Right renal cortex interstitium (tissue), 3 donors: ENCODE measurements around the gene PET100. TPM values are rescaled to one million over a fixed set of nuclear protein-coding genes. Genes with fewer than 3 reads are reported as not detected.
"Not testable (repeated sequence)": the region's sequence is repeated elsewhere in the genome, so short reads cannot be mapped to it uniquely, and the experiment has no call there.

Experiments
- DNase-seq, 3 donors: peaks; one replicate each; pipeline ENCODE4 v3.0.0-alpha.2; 2013; ENCODE audit warnings: low read depth in 3 of 3, low spot score in 2 of 3
- polyA plus RNA-seq, 3 donors: library from polyadenylated mRNA; unstranded; fragments of 120-200 nt; gene quantifications; one replicate each; pipeline ENCODE4 v1.2.1, GENCODE V29; 2013; ENCODE audit not compliant: insufficient read length in 3 of 3

Gene PET100
- polyA plus RNA-seq, 3 donors: 114 to 139 (median 125) TPM

DNA sequence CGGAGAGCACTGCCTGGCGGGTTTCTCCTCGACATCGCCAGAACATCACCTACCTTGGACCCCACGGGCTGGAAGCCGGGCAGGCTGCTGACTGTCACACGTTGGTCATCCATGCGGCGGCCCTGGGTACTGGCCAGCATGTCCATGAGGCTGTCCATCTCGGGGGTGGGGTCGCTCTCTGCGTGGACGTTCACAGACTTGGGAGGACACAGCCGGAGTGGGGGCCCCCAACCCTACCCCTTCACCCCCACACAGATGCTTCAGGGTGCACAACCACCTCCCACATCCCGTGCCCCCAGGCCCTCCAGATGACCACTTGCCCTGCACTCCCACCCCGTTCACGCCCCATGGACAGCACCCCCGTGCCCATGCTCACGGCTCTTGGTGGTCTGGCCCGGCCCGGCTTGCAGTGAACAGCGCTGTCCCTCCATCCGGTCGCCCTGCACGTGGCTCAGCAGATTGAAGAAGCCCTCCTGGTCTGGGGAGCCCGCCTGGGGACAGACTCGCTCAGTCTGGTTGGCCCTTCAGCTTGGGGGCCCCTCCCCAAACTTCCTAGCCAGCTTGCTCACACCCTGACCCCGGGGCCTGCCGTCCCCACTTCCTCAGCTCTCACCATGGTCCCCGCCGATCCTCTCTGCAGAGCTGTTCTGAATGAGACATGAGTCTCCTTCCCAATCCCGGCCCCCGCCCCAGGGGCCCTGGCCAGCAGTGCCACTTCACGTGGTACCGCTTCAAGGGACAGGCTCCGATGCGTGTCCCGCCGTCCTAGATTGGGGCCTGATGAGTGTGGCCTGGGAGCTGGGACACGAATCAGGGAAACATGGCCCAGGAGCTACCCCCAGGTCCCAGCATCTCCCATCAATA, 3.0 kb downstream of the PET100 start:
- no peak for DNase-seq

GRCh38 chr19:7633698-7634097, 4.1 kb downstream of the PET100 start, which contains the start of gene PCP2:
TSS of gene PCP2 (minus strand) at chr19:7633719. CDS start at chr19:7633457, 262 bp downstream.
- DNase-seq: no peak

DNA sequence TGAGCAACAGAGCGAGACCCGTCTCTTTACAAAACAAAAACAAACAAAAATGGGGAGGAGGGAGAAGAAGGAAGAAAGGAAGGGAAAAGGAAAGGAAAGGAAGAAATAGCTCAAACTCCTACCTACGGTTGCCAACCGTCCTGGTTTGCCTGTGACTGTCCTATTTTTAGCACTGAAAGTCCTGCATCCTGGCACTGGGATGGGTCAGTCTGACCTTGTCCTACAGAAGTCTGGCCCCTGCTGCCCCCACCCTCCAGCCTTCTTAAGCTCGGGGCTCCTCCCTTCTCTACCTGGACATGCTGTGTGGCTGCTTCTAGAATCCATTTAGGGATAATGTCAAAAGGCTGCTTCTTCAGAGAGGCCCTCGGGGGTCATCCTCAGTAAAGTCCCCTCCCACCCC, 6.1 kb downstream of the PET100 start:
- DNase-seq: no peak

GRCh38 chr19:7636317-7636690, 6.7 kb downstream of the PET100 start:
- DNase-seq: no peak

GRCh38 chr19:7636691-7637373, 7.2 kb downstream of the PET100 start, which contains the start of gene STXBP2:
TSS of gene STXBP2 (plus strand) at chr19:7637110. CDS start at chr19:7637150, 40 bp downstream.
- DNase-seq: peak in 2 of 3 donors; percentile 32 to 48

DNA sequence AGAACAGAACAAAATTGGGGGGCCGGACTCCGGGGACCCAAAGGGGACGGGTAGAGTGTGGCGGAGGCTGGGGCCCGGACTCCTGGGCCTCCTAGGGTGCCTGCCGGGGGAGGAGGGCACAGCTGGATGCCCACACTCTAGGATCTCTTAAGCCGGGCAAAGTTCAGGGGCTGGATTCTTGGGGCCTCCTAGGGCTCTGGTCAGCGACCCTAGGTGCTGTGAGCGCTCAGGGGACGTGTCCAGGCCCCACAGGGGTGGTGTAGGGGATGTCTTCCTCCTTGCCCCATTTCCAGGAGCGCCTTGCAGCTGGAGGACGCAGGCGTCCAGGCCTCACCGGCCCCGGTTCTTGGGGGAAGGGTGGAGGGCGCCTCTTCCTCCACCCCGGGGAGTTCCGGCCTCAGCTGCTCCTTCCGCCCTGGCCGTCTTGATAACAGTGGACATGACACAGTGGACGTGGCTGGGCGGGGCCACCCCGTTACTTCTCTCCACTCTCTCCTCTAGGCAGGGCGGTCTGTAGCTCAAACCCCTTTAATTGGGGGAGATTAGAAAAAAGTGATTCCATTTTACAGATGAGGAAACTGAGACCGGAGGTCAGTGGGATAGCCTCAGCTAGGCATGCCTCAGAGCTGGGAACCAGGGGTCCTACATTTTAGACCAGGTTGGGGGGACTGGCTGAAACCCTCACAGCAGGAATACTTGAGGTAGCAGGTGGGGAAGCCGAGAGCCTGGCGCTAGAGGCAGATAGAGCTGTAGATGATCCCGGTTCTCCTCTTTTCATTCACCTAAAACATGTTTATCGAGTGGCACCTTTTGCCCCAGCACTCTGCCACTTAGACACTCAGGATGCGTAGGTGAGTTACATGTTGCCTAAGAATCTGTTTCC, 8.0 kb downstream of the PET100 start:
- no peak for DNase-seq

DNA sequence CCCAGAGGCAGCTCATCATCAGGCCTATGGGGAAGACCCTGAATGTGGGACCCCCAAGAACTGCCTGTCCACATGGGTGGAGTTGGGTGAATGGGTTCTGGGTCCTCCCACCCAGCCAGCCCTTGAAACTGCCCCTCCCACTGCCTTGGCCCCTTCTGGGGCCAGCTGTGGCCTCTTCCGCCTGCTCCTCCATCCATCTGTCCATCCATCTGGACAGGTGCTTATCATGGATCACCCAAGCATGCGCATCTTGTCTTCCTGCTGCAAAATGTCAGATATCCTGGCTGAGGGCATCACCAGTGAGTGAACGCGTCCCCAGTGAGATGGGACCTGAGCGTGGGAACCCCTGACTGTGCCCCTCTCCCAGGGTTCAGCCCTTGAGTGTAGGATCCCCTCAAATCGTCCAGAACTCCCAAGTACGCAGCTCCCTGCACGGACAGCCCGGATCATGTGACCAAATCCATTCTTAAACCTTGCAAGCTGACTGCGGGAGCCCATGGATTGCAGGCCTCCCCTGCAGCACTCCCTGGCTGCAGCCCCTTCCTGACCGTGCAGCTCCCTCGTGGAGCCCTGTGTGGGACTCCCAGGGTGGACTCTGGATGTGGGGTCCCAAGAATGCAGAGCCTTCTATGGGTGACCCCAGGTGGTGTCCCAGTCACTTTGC, 9.3 kb downstream of the PET100 start:
- DNase-seq: no peak

GRCh38 chr19:7639863-7640348, 10.3 kb downstream of the PET100 start:
- no peak for DNase-seq

DNA sequence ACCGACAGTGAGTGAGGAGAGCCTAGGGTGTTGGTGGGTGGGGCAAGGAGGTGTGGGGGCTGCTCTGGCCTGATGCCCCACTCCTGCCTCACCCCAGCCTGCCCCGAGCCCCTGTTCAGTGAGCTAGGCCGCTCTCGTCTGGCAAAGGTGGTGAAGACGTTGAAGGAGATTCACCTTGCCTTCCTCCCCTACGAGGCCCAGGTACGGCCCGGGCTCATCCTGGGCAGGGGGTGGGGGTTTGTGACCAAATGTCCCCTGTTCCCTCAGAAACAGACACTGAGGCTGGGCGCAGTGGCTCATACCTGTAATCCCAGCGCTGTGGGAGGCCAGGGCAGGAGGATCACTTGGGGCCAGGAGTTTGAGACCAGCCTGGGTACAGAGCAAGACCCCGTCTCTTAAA, 11.2 kb downstream of the PET100 start:
- no peak for DNase-seq

- no peak for DNase-seq
Measured at GRCh38 chr19:7641290-7642276, 12.0 kb downstream of the PET100 start.

GRCh38 chr19:7642295-7643030, 12.9 kb downstream of the PET100 start:
- no peak for DNase-seq

DNA sequence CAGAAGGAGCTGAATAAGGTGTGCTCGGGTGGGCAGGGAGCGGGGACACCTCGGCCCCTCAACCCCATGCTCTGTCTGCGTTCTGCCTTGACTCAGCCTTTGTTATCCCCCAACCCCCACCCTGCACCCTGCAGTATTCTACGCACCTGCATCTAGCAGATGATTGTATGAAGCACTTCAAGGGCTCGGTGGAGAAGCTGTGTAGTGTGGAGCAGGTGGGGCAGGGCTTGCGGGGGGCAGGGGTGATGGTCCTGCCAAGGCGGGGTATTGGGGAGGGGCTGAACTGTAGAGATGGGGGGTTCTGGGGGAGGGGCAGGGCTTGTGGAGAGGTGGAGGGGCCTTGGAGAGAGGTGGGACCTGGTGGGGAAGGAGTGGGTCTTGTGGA, 13.4 kb downstream of the PET100 start:
- no peak for DNase-seq

- not testable (repeated sequence) for DNase-seq
Measured at GRCh38 chr19:7643629-7644549, 14.3 kb downstream of the PET100 start.

DNA sequence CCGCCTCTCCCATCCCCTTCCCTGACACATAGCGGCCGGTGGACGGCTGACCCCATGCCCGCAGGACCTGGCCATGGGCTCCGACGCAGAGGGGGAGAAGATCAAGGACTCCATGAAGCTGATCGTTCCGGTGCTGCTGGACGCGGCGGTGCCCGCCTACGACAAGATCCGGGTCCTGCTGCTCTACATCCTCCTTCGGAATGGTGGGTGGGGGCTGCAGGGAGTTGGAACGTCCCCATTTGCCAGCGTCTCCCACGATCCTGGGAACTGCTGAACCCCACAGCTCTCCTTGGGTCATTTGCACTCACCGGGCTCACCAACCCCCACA, 14.9 kb downstream of the PET100 start:
- no peak for DNase-seq

DNA sequence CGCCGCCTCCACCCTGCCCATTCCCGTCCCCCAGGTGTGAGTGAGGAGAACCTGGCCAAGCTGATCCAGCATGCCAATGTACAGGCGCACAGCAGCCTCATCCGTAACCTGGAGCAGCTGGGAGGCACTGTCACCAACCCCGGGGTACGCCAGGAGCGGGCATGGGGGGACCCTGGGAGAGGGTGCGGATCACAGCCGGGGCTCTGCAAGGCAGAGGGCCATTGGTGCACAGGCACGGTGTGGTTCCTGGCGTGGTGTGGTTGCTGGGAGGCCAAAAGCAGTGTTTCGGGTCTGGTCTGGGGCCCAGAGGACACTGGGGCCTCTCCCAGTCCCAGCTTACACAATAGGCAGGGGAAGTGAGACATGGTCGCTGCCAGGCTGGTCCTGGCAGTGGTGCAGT, 15.6 kb downstream of the PET100 start:
- no peak for DNase-seq

GRCh38 chr19:7645656-7646425, 16.2 kb downstream of the PET100 start:
- DNase-seq: no peak

GRCh38 chr19:7646426-7646700, 16.8 kb downstream of the PET100 start:
- DNase-seq: no peak
